Measurements from ENCODE around the gene BSPRY. TPM values are rescaled to one million over a fixed set of nuclear protein-coding genes. Genes with fewer than 3 reads are reported as not detected.

Gene BSPRY
- total RNA-seq, 2 donors from 2014 or later, result 14.1 to 17.9 TPM

- WGBS, 2 experiments (ENCODE audit: insufficient coverage in 1 of 2, insufficient read length in 1 of 2), result 75% methylated on average over 1 of the region's 1 CpG; no CpG with 5 or more reads in 1 of the 2 experiments
- no peak overlapping the region for H3K9ac ChIP-seq (ENCODE audit: extremely low read depth, low read length, poor library complexity, severe bottlenecking)
- Mint-ChIP-seq H3K4me3 (no peak overlapping the region), H3K9me3 (no peaks in the 10 kb centered on the region), H3K36me3 (ENCODE audit: low read depth) (peaks cover 20% of the 10 kb centered on the region), H3K27ac (no peak overlapping the region), H3K4me1 (peaks cover 27% of the 10 kb centered on the region), H3K27me3 (ENCODE audit: insufficient read depth) (peaks cover 19% of the 10 kb centered on the region)
- H3K27me3 ChIP-seq (ENCODE audit: control insufficient read depth, insufficient read depth, low read length, poor library complexity, severe bottlenecking), result peaks cover 20% of the 10 kb centered on the region
- no peaks in the 10 kb centered on the region for H3K9me3 ChIP-seq (ENCODE audit: control insufficient read depth, low read length)
- H3K27ac ChIP-seq (ENCODE audit: low read depth, low read length), result no peak overlapping the region
- no peak overlapping the region for H3K4me3 ChIP-seq (ENCODE audit: low read length)
- no peak for TF ChIP-seq CTCF (conservative IDR thresholded peaks at IDR 0.05)
- H3K36me3 ChIP-seq (ENCODE audit: control insufficient read depth, insufficient read depth, low read length), result no peaks in the 10 kb centered on the region
- peaks cover 5% of the 10 kb centered on the region for H3K4me1 ChIP-seq (ENCODE audit: control insufficient read depth, insufficient read depth, low read length)
- no peak for DNase-seq
Measured at GRCh38 chr9:113352411-113352810, 3.1 kb downstream of the BSPRY start.

GRCh38 chr9:113355040-113355596 is 5.8 kb downstream of the BSPRY start:
- H3K4me1 ChIP-seq (ENCODE audit: control insufficient read depth, insufficient read depth, low read length), result no peaks in the 10 kb centered on the region
- peak; percentile 67 for TF ChIP-seq CTCF (conservative IDR thresholded peaks at IDR 0.05)
- Mint-ChIP-seq H3K9me3 (no peaks in the 10 kb centered on the region), H3K4me3 (no peak overlapping the region), H3K4me1 (peaks cover 18% of the 10 kb centered on the region), H3K27me3 (ENCODE audit: insufficient read depth) (peaks cover 12% of the 10 kb centered on the region), H3K36me3 (ENCODE audit: low read depth) (peaks cover 26% of the 10 kb centered on the region), H3K27ac (no peak overlapping the region)
- DNase-seq, result no peak
- H3K27ac ChIP-seq (ENCODE audit: low read depth, low read length), result no peak overlapping the region
- H3K9me3 ChIP-seq (ENCODE audit: control insufficient read depth, low read length), result no peaks in the 10 kb centered on the region
- 89 to 95% methylated on average over 4 of the region's 4 CpGs for WGBS, 2 experiments (ENCODE audit: insufficient coverage in 1 of 2, insufficient read length in 1 of 2)
- no peak overlapping the region for H3K4me3 ChIP-seq (ENCODE audit: low read length)
- H3K27me3 ChIP-seq (ENCODE audit: control insufficient read depth, insufficient read depth, low read length, poor library complexity, severe bottlenecking), result peaks cover 14% of the 10 kb centered on the region
- H3K9ac ChIP-seq (ENCODE audit: extremely low read depth, low read length, poor library complexity, severe bottlenecking), result no peak overlapping the region
- peaks cover under 1% of the 10 kb centered on the region for H3K36me3 ChIP-seq (ENCODE audit: control insufficient read depth, insufficient read depth, low read length)

GRCh38 chr9:113356686-113357292 is 7.4 kb downstream of the BSPRY start:
- Histone ChIP-seq H3K4me3 (ENCODE audit: low read length) (no peak overlapping the region), H3K36me3 (ENCODE audit: control insufficient read depth, insufficient read depth, low read length) (peaks cover 5% of the 10 kb centered on the region), H3K9ac (ENCODE audit: extremely low read depth, low read length, poor library complexity, severe bottlenecking) (no peak overlapping the region), H3K4me1 (ENCODE audit: control insufficient read depth, insufficient read depth, low read length) (no peaks in the 10 kb centered on the region), H3K27ac (ENCODE audit: low read depth, low read length) (no peak overlapping the region), H3K27me3 (ENCODE audit: control insufficient read depth, insufficient read depth, low read length, poor library complexity, severe bottlenecking) (no peaks in the 10 kb centered on the region), H3K9me3 (ENCODE audit: control insufficient read depth, low read length) (no peaks in the 10 kb centered on the region)
- Mint-ChIP-seq H3K9me3 (no peaks in the 10 kb centered on the region), H3K27ac (no peak overlapping the region), H3K27me3 (ENCODE audit: insufficient read depth) (peaks cover 3% of the 10 kb centered on the region), H3K4me3 (no peak overlapping the region), H3K36me3 (ENCODE audit: low read depth) (peaks cover 26% of the 10 kb centered on the region), H3K4me1 (peaks cover 7% of the 10 kb centered on the region)
- no peak for TF ChIP-seq CTCF (conservative IDR thresholded peaks at IDR 0.05)
- 78 to 83% methylated on average over 6 to 7 of the region's 7 CpGs for WGBS, 2 experiments (ENCODE audit: insufficient coverage in 1 of 2, insufficient read length in 1 of 2)
- DNase-seq, result no peak
